ENCODE measurements around the gene SLC50A1. TPM values are rescaled to one million over a fixed set of nuclear protein-coding genes. Genes with fewer than 3 reads are reported as not detected.

Gene SLC50A1
- total RNA-seq: 17.6 and 25.6 TPM in 2 replicates

GRCh38 chr1:155135415-155136028 lies at the start of gene SLC50A1:
TSS of gene SLC50A1 (plus strand) at chr1:155135852. CDS start at chr1:155135912, 60 bp downstream.

GRCh38 chr1:155127105-155127966 lies 8.3 kb upstream of the SLC50A1 start, which contains the start of gene EFNA1:
TSS of gene EFNA1 (plus strand) at chr1:155127876. CDS start at chr1:155127978, 102 bp downstream.

GRCh38 chr1:155139895-155140629 lies 4.4 kb downstream of the SLC50A1 start, which contains the start of gene DPM3:
TSS of gene DPM3 (minus strand) at chr1:155140531. CDS start at chr1:155140240, 291 bp downstream.

DNA sequence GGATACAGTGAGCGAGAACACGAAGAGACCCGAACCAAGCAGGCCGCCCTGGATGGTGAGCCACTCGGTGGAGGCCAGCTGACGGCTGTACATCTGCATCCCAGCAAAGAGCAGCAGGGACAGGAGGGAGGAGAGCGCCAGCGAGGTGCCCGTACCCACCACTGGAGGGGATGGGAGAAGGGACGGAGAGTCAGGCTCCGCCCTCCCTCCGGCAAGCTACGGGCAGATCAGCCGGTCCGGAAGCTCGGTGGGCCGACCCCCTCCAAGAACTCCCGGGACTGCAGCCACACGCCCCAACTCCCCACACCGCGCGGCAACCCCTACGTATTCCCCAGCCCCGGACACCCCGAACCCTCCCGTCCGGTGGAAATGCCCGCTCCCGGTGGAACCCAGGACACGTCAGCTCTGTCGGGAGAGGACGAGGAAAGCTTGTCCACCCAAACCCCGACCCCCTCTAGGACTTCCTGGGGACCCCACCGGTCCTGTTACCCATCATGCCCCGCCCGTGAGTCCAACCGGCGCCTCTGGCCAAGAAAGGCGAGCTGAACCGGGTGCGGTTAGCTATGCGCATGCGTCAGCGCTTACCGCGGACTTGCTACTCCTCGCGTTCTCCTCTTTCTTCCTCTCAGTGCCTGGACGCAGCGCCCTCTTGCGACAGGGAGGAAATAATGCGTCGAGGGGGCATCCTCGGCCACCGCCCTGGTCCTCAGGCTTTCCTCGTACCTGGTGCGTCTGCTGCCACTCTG lies 37.3 kb downstream of the SLC50A1 start, which contains the start of gene KRTCAP2:
KRTCAP2 (minus strand) TSS at position 573 of the 746 bp plus-strand sequence; CDS start at position 493, 80 bp downstream.

DNA sequence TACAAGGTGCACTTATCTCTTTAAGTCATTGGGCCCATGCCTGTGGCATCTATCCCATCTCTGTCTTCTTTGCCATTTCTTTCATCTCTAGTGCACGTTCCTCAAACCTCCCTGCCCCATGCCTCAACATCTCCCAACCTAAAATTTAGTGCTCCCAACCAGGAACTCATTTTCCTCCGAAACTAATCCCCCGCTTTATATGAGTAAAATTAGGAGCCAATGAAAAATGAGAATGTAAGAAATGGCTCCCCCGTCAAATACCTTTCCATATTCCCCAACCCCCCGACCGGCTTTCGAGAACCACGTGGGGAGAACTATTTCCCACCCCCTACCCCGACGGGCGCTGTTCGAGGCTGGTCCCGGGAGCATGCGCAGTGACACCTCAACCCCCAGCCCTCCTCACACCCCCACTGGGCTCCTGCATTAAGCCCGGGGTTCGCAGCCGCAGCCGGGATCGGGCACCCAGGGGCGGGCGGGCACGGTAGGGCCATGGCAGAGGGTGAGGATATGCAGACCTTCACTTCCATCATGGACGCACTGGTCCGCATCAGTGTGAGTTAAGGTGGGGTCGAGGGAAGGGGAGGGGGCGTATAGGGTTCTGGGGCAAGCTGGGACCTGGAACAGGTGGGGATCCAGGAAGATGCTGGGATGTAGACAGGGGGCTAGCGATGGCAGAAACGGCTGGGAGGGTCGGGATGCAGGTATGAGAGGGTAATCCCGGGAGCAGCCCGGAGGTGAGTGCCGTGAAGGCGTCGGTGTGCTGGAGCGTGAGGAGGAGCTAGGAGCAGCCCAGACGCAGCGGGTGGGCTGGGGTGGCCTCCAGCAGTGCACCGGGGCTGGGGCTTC lies 38.0 kb downstream of the SLC50A1 start, which contains the start of gene TRIM46:
TRIM46 (plus strand) TSS at position 372 of the 846 bp plus-strand sequence; CDS start at position 490, 118 bp downstream.

Other genes starting within 250 kb of the SLC50A1 start
- 6.8 and 11.5 TPM in 2 replicates for gene PMVK, start 199.1 kb upstream of the SLC50A1 start, total RNA-seq
- 70.5 and 109 TPM in 2 replicates for gene PBXIP1, start 179.8 kb upstream of the SLC50A1 start, total RNA-seq
- gene PYGO2, start 174.1 kb upstream of the SLC50A1 start, total RNA-seq: 12.4 and 16.9 TPM in 2 replicates
- gene SHC1, start 165.1 kb upstream of the SLC50A1 start, total RNA-seq: 189 and 432 TPM in 2 replicates
- 24.6 and 131 TPM in 2 replicates for gene CKS1B, start 161.2 kb upstream of the SLC50A1 start, total RNA-seq
- gene FLAD1, start 152.5 kb upstream of the SLC50A1 start, total RNA-seq: 15.9 and 24.8 TPM in 2 replicates
- not detected in 2 replicates for gene LENEP, start 142.3 kb upstream of the SLC50A1 start, total RNA-seq
- gene ZBTB7B, start 133.1 kb upstream of the SLC50A1 start, total RNA-seq: 11.1 and 22.0 TPM in 2 replicates
- gene DCST2, start 102.1 kb upstream of the SLC50A1 start, total RNA-seq: under 0.01 TPM in 1 of 2 replicates, not detected in the other
- gene DCST1, start 102.0 kb upstream of the SLC50A1 start, total RNA-seq: not detected in 2 replicates
- 61.1 and 134 TPM in 2 replicates for gene ADAM15, start 84.5 kb upstream of the SLC50A1 start, total RNA-seq
- 2.5 and 4.3 TPM in 2 replicates for gene EFNA4, start 72.1 kb upstream of the SLC50A1 start, total RNA-seq
- gene EFNA3, start 57.0 kb upstream of the SLC50A1 start, total RNA-seq: 0.29 and 1.3 TPM in 2 replicates
- gene EFNA1, start 8.0 kb upstream of the SLC50A1 start, total RNA-seq: 0.17 and 0.44 TPM in 2 replicates
- 24.6 and 27.6 TPM in 2 replicates for gene DPM3, start 4.7 kb downstream of the SLC50A1 start, total RNA-seq
- 97.2 and 125 TPM in 2 replicates for gene KRTCAP2, start 37.5 kb downstream of the SLC50A1 start, total RNA-seq
- 6.0 and 7.1 TPM in 2 replicates for gene TRIM46, start 38.0 kb downstream of the SLC50A1 start, total RNA-seq
- gene THBS3, start 72.0 kb downstream of the SLC50A1 start, total RNA-seq: 28.2 and 28.4 TPM in 2 replicates
- gene MTX1, start 72.8 kb downstream of the SLC50A1 start, total RNA-seq: 44.3 and 56.6 TPM in 2 replicates
- gene ENTREP3, start 119.6 kb downstream of the SLC50A1 start, total RNA-seq: 11.1 and 13.4 TPM in 2 replicates
- 37.7 and 53.1 TPM in 2 replicates for gene SCAMP3, start 126.5 kb downstream of the SLC50A1 start, total RNA-seq
- gene CLK2, start 137.7 kb downstream of the SLC50A1 start, total RNA-seq: 30.4 and 38.4 TPM in 2 replicates
- gene HCN3, start 141.6 kb downstream of the SLC50A1 start, total RNA-seq: 0.87 and 0.99 TPM in 2 replicates
- under 0.01 TPM in 1 of 2 replicates, not detected in the other for gene PKLR, start 165.6 kb downstream of the SLC50A1 start, total RNA-seq
- gene FDPS, start 173.0 kb downstream of the SLC50A1 start, total RNA-seq: 136 and 347 TPM in 2 replicates
- gene RUSC1, start 185.0 kb downstream of the SLC50A1 start, total RNA-seq: 15.7 and 20.2 TPM in 2 replicates